IPS-NIHi7 (cell line): Measurements from ENCODE around the gene NKAP.
"Not testable (repeated sequence)": the region's sequence is repeated elsewhere in the genome, so short reads cannot be mapped to it uniquely, and the experiment has no call there.

Experiments
- DNase-seq: peaks from one replicate; pipeline ENCODE4 v3.0.0; 2012; ENCODE audit warnings: mixed read lengths; ENCODE audit errors: extremely low spot score

NKAP gene

DNA sequence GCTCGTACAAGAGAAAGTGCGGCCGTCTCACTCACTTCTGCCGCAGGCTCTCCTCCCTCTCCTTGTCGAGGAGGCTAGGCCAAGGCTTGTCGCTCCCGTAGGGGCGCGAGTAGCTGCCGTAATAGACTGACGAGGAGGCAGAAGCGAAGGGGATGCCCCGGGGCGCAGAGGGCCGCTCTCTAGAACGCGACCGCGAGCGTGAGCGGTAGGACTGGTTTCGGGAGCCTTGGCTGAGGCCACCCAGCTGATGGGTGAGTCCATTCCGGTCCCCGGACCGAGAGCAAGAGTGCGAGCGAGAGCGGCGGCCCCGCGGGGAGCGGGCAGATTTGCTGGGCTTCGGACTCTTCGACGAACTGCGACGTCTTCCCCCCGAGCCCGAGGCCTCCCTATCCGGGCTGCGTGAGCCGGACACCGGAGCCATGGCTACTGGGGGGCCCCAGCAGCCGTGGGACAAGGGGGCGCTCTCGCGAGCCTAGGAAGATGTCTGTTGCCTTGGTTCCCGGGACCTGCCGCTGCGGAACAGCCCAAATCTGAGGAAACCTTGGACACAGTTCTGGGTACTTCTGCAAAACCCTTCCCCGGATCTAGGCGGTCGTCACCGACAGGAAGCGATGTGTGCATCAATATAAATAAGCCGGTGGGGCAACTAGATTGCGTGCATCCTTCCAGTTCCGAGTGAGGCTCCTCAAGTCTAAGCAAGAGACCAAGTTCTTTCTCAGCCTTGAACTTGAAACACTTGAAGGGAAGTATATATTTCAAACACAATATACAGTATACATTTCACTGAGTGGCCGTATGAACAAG, at the start of gene NKAP:
Gene NKAP (minus strand): TSS at position 567 of the 804 bp plus-strand sequence. CDS start 146 bp downstream, at position 421.
- DNase-seq = peak; percentile 79

GRCh38 chrX:119991005-119991787, 47.6 kb upstream of the NKAP start:
- peak; percentile 24 for DNase-seq

GRCh38 chrX:119990556-119991004, 47.0 kb upstream of the NKAP start:
- DNase-seq = no peak

GRCh38 chrX:119989905-119990555, 46.5 kb upstream of the NKAP start:
- DNase-seq = no peak

DNA sequence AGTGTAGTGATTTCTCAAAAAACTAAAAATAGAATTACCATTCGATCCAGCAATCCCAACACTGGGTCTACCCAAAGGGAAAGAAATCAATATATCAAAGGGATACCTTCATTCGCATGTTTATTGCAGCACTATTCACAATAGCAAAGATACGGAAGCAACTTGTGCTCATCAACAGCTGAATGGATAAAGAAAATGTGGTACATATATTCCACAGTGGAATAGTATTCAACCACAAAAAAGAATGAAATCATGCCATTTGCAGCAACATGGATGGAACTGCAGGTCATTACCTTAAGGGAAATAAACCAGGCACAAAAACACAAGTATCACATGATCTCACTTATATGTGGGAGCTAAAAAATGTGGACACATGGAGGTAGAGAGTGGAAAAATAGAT, 42.7 kb upstream of the NKAP start:
- DNase-seq = no peak

GRCh38 chrX:119984652-119985051, 41.1 kb upstream of the NKAP start:
- DNase-seq = no peak

DNA sequence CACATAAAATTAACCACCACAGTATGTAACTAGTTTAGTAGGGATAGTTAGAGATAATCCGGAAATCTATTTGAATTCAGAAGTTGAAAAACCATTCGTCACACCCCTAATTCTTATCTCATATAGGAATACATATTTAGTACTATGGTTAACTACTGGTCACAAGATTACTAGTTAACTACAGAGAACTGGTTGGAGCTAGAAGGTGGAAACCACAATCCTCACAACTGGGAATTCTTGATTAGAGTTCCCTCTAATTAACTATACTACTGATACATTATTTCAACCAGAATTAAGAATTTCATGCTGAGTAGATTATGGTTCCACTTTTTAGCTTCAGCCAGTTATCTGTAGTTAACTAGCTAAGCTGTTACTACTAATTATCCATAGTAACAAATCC, 39.9 kb upstream of the NKAP start:
- DNase-seq = no peak

GRCh38 chrX:119982145-119982544, 38.6 kb upstream of the NKAP start:
- no peak for DNase-seq

- peak; percentile 51 for DNase-seq
Observed at GRCh38 chrX:119981286-119982070, 37.9 kb upstream of the NKAP start.

DNA sequence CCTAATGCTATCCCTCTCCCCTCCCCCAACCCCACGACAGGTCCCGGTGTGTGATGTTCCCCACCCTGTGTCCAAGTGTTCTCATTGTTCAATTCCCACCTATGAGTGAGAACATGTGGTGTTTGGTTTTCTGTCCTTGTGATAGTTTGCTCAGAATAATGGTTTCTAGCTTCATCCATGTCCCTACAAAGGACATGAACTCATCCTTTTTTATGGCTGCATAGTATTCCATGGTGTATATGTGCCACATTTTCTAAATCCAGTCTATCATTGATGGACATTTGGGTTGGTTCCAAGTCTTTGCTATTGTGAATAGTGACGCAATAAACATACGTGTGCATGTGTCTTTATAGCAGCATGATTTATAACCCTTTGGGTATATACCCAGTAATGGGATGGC, 33.6 kb upstream of the NKAP start:
- not testable (repeated sequence) for DNase-seq

DNA sequence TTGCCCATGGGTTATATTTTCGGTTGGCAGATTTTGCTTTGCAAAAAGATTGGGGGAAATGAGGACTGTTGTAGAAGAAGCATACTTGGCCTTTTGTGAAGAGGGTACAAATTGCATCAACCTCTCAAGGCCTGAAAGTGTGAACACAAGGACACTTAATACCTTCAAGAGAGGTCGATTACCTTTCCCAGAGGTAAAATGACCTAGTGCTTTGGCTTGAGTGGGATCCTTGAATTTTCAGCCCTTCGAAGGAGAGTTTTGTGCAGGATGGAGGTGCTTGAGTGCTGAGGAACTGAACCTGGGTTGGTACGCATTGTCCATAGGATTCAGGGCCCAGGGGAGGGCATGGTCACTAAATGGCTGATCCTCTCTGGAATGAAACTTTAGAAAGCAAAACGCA, 27.6 kb upstream of the NKAP start:
- DNase-seq = no peak

DNA sequence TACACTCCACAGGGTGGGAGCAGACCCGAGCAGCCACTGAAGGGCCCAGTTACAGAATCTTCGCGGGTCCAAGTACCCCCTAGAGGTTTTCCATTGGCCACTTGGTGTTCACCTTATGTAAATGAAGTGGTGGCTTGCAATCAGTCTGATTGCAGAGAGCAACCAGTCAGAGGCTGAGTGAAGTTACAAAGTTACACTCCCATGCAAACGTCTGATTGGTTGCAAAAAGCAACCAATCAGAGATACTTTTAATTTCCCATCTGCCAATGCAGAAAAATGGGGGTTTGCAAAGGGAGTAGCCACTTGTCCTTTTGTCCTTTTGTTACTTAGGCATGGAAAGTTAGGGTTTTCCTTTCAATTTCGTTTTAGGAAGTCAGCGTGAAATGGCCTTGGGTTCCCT, 27.0 kb upstream of the NKAP start:
- no peak for DNase-seq

- not testable (repeated sequence) for DNase-seq
Observed at GRCh38 chrX:119966837-119967236, 23.3 kb upstream of the NKAP start.

- no peak for DNase-seq
Observed at GRCh38 chrX:119960625-119961024, 17.1 kb upstream of the NKAP start.

DNA sequence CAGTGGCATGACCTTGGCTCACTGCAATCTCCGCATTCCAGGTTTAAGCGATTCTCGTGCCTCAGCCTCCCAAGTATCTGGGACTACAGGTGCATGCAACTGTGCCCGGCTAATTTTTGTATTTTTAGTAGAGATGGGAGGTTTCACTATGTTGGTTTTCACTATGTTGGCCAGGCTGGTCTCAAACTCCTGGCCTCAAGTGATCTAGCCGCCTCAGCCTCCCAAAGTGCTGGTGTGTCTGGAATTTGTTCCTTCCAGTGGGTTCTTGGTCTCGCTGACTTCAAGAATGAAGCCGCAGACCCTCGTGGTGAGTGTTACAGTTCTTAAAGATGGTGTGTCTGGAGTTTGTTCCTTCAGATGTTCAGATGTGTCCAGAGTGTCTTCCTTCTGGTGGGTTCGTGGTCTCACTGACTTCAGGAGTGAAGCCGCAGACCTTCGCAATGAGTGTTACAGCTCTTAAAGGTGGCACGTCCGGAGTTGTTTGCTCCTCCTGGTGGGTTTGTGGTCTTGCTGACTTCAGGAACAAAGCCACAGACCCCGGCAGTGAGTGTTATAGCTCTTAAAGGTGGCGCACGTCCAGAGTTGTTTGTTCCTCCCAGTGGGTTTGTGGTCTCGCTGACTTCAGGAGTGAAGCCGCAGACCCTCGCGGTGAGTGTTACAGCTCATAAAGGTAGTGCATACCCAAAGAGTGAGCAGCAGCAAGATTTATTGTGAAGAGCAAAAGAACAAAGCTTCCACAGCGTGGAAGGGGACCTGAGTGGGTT, 12.4 kb upstream of the NKAP start:
- DNase-seq = not testable (repeated sequence)

GRCh38 chrX:119954374-119954773, 10.8 kb upstream of the NKAP start:
- no peak for DNase-seq

GRCh38 chrX:119948381-119948780, 4.8 kb upstream of the NKAP start:
- DNase-seq = no peak

GRCh38 chrX:119945481-119945880, 1.9 kb upstream of the NKAP start:
- no peak for DNase-seq

DNA sequence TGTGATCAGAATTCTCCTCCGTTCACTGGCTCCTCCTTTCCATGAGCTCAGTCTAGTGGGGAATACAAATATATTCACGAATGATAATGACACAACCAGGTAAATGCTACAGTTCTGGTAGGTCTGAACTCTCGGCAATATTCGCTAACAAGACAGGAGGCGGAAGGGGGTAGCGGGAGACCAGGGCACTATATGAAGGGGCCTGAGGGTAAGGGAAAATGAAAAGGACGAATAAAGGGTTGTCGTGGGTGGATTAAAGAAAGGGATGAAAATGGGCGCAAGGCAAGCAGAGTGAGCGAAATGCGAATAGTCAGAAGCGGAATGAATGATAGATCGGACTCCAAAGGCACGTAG, 743 bp downstream of the NKAP start:
- DNase-seq = peak; percentile 11

- DNase-seq = no peak
Observed at GRCh38 chrX:119942173-119942819, 1.3 kb downstream of the NKAP start.
